Loucy (cell line): ENCODE data around the gene TMEM217.

Experiments used
- H2AFZ ChIP-seq: fragments of 200-600 bp; sonication (generic); 2 replicates; pipeline ENCODE4 v1.6.0; 2016; ENCODE audit warnings: antibody characterized with exemption, mild to moderate bottlenecking, low read length, moderate library complexity
- H3F3A ChIP-seq: fragments of 200-600 bp; 2 replicates; pipeline ENCODE4 v1.6.0; 2016; ENCODE audit warnings: antibody characterized with exemption, low read depth, mild to moderate bottlenecking
- H3K27me3 ChIP-seq: fragments of 200-600 bp; sonication (generic); 2 replicates; pipeline ENCODE4 v1.6.1; 2014; ENCODE audit warnings: low read length, mild to moderate bottlenecking; ENCODE audit not compliant: insufficient read depth, poor library complexity, severe bottlenecking
- H3K36me3 ChIP-seq: fragments of 200-600 bp; sonication (generic); 2 replicates; pipeline ENCODE4 v1.6.1; 2016; ENCODE audit warnings: low read length; ENCODE audit not compliant: insufficient read depth
- H3K4me1 ChIP-seq: fragments of 200-600 bp; sonication (generic); 2 replicates; pipeline ENCODE4 v1.5.1; 2014; ENCODE audit warnings: low read length, mild to moderate bottlenecking; ENCODE audit not compliant: insufficient read depth, poor library complexity, severe bottlenecking
- H3K4me2 ChIP-seq: fragments of 200-600 bp; sonication (generic); 2 replicates; pipeline ENCODE4 v1.6.0; 2014; ENCODE audit warnings: antibody characterized with exemption, low read length, low read depth, mild to moderate bottlenecking; ENCODE audit not compliant: poor library complexity, severe bottlenecking
- H3K4me3 ChIP-seq: fragments of 200-600 bp; sonication (generic); 2 replicates; pipeline ENCODE4 v1.5.1; 2014; ENCODE audit warnings: low read length, mild to moderate bottlenecking, mixed read lengths; ENCODE audit not compliant: poor library complexity, severe bottlenecking
- H3K79me2 ChIP-seq: fragments of 200-600 bp; sonication (generic); 2 replicates; pipeline ENCODE4 v1.6.1; 2014; ENCODE audit warnings: low read length; ENCODE audit not compliant: insufficient read depth
- H3K9ac ChIP-seq: fragments of 200-600 bp; sonication (generic); 2 replicates; pipeline ENCODE4 v1.6.0; 2014; ENCODE audit warnings: mild to moderate bottlenecking, low read depth, low read length, moderate library complexity; ENCODE audit not compliant: poor library complexity, severe bottlenecking
- H3K9me2 ChIP-seq: fragments of 200-600 bp; sonication (generic); replicated peaks from 2 replicates; pipeline ENCODE4 v1.6.1; 2016; ENCODE audit warnings: low read depth, low read length, mixed read lengths
- H3K9me3 ChIP-seq: fragments of 200-600 bp; sonication (generic); 2 replicates; pipeline ENCODE4 v1.6.1; 2014; ENCODE audit warnings: mild to moderate bottlenecking, antibody characterized with exemption, low read length, low read depth; ENCODE audit not compliant: insufficient read depth
- H4K20me1 ChIP-seq: fragments of 200-600 bp; sonication (generic); 2 replicates; pipeline ENCODE4 v1.6.0; 2014; ENCODE audit warnings: antibody characterized with exemption, low read length, mild to moderate bottlenecking; ENCODE audit not compliant: insufficient read depth, poor library complexity, severe bottlenecking
- EZH2phosphoT487 ChIP-seq: fragments of 200-600 bp; IDR thresholded peaks from 2 replicates; pipeline ENCODE4 v1.6.1; 2018; ENCODE audit warnings: antibody characterized with exemption, mild to moderate bottlenecking, moderate library complexity, borderline replicate concordance
- TF ChIP-seq, protein P1 (sequence below): fragments of 200-600 bp; sonication (generic); conservative IDR thresholded peaks from 2 replicates; pipeline ENCODE4 v1.5.1; 2014; ENCODE audit warnings: mild to moderate bottlenecking, antibody characterized with exemption, low read length

Gene TMEM217

DNA sequence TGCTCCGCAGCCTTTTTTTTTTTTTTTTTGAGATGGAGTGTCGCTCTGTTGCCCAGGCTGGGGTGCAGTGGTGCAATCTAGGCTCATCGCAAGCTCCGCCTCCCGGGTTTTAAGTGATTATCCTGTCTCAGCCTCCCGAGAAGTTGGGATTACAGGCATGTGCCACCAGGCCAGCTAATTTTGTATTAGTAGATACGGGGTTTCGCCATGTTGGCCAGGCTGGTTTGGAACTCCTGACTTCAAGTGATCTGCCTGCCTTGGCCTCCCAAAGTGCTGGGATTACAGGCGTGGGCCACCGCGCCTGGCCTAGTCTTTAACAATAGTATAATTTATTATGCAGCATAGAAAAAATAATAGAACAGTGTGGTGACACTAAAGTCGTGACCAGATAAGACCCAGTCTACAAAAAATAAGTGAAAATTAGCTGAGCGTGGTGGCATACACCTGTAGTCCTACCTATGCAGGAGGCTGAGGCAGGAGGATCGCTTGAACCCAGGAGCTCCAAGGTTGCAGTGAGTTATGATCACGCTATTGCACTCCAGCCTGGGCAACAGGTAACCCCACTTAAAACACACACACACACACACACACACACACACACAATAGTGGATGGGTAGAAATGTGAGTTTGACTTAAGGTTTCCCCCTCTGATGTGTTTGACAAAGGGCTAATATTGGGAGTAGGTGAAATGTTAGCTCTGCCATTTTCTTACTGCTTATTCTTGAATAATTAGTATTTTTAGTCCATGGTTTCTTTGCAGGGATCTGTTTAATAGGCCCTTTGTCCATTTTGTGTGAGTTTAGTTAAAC is 81.5 kb downstream of the TMEM217 start:
- Histone ChIP-seq H3K9ac (no peak overlapping the region), H3K4me3 (no peak overlapping the region)

DNA sequence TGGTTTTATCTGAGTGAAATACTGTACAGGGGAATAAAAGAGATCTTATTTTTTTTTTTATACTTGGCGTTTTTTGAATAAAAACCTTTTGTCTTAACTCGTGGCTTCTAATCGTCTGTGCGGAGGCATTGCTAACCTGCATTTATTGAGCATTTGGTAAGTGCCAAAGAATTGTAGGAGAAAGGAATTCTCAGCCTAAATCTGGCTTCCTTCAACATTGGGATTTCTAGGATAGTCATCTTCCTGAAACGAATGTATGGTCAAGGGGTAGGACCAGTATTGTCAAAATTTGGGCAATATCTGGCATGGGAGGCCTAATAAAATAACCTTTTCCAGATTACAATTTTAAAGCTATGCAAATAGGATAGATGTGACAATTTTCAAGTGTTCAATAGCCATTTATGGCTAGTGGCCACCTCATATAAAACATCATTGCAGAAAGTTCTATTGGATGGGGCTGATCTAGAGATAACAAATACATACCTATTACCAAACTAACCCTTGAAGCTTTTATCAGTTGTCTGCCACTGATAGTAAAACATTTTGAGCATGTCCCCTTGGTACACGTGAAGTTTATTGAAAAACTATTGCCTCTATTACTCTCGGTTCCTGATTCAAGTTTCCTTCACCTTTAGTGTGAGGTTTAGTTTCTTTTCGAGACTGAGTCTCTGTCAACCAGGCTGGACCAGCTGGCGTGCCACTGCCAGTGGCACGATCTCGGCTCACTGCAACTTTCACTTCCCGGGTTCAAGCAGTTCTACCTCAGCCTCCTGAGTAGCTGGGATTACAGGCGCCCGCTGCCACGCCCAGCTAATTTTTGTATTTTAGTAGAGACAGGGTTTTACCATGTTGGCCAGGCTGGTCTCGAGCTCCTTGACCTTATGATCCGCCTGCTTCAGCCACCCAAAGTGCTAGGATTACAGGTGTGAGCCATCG is 82.3 kb downstream of the TMEM217 start:
- no peak overlapping the region for H3K4me3 ChIP-seq
- no peak overlapping the region for H3K4me2 ChIP-seq
- H3K9ac ChIP-seq: no peak overlapping the region
- no peaks in the 10 kb centered on the region for H3K27me3 ChIP-seq
- H3K79me2 ChIP-seq: peaks cover 41% of the 10 kb centered on the region
- H3K9me2 ChIP-seq: no peaks in the 10 kb centered on the region
- TF ChIP-seq, protein P1, sequence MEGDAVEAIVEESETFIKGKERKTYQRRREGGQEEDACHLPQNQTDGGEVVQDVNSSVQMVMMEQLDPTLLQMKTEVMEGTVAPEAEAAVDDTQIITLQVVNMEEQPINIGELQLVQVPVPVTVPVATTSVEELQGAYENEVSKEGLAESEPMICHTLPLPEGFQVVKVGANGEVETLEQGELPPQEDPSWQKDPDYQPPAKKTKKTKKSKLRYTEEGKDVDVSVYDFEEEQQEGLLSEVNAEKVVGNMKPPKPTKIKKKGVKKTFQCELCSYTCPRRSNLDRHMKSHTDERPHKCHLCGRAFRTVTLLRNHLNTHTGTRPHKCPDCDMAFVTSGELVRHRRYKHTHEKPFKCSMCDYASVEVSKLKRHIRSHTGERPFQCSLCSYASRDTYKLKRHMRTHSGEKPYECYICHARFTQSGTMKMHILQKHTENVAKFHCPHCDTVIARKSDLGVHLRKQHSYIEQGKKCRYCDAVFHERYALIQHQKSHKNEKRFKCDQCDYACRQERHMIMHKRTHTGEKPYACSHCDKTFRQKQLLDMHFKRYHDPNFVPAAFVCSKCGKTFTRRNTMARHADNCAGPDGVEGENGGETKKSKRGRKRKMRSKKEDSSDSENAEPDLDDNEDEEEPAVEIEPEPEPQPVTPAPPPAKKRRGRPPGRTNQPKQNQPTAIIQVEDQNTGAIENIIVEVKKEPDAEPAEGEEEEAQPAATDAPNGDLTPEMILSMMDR: no peak
- no peak for TF ChIP-seq EZH2phosphoT487
- peaks cover 19% of the 10 kb centered on the region for H3K4me1 ChIP-seq
- H2AFZ ChIP-seq: no peak overlapping the region
- peaks cover 3% of the 10 kb centered on the region; the same call in 1 of the 2 replicates for H3F3A ChIP-seq
- H3K9me3 ChIP-seq: no peaks in the 10 kb centered on the region
- peaks cover 28% of the 10 kb centered on the region; the same call in 1 of the 2 replicates for H3K36me3 ChIP-seq
- peaks cover 27% of the 10 kb centered on the region for H4K20me1 ChIP-seq

More for the DNA sequence above, 81.5 kb downstream of the TMEM217 start:
- TF ChIP-seq, protein P1: no peak
- TF ChIP-seq EZH2phosphoT487: no peak
- Histone ChIP-seq H3K9me3 (no peaks in the 10 kb centered on the region), H3F3A (peaks cover 3% of the 10 kb centered on the region; the same call in 1 of the 2 replicates), H3K4me2 (no peak overlapping the region), H2AFZ (no peak overlapping the region), H3K27me3 (no peaks in the 10 kb centered on the region), H3K36me3 (peaks cover 28% of the 10 kb centered on the region; the same call in 1 of the 2 replicates), H3K9me2 (no peaks in the 10 kb centered on the region), H4K20me1 (peaks cover 27% of the 10 kb centered on the region), H3K79me2 (peaks cover 32% of the 10 kb centered on the region), H3K4me1 (peaks cover 19% of the 10 kb centered on the region)

DNA sequence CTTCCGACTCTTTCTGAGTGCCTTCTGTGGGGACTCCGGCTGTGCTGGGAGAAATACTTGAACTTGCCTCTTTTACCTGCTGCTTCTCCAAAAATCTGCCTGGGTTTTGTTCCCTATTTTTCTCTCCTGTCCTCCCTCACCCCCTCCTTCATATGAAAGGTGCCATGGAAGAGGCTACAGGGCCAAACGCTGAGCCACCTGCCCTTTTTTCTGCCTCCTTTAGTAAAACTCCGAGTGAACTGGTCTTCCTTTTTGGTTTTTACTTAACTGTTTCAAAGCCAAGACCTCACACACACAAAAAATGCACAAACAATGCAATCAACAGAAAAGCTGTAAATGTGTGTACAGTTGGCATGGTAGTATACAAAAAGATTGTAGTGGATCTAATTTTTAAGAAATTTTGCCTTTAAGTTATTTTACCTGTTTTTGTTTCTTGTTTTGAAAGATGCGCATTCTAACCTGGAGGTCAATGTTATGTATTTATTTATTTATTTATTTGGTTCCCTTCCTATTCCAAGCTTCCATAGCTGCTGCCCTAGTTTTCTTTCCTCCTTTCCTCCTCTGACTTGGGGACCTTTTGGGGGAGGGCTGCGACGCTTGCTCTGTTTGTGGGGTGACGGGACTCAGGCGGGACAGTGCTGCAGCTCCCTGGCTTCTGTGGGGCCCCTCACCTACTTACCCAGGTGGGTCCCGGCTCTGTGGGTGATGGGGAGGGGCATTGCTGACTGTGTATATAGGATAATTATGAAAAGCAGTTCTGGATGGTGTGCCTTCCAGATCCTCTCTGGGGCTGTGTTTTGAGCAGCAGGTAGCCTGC is 83.2 kb downstream of the TMEM217 start:
- no peak overlapping the region for H3K4me3 ChIP-seq
- no peak overlapping the region for H2AFZ ChIP-seq
- H3K4me2 ChIP-seq: peak overlapping the region; percentile 36
- H3K9ac ChIP-seq: no peak overlapping the region
- peaks cover 3% of the 10 kb centered on the region; the same call in 1 of the 2 replicates for H3F3A ChIP-seq
- H3K79me2 ChIP-seq: peaks cover 46% of the 10 kb centered on the region
- H3K36me3 ChIP-seq: peaks cover 28% of the 10 kb centered on the region; the same call in 1 of the 2 replicates
- peaks cover 27% of the 10 kb centered on the region for H4K20me1 ChIP-seq
- H3K4me1 ChIP-seq: peaks cover 19% of the 10 kb centered on the region
- TF ChIP-seq, protein P1: no peak
- no peak for TF ChIP-seq EZH2phosphoT487
- H3K9me3 ChIP-seq: no peaks in the 10 kb centered on the region
- no peaks in the 10 kb centered on the region for H3K27me3 ChIP-seq
- no peaks in the 10 kb centered on the region for H3K9me2 ChIP-seq
